Measurements from ENCODE around the gene IRF8.

IRF8 gene

DNA sequence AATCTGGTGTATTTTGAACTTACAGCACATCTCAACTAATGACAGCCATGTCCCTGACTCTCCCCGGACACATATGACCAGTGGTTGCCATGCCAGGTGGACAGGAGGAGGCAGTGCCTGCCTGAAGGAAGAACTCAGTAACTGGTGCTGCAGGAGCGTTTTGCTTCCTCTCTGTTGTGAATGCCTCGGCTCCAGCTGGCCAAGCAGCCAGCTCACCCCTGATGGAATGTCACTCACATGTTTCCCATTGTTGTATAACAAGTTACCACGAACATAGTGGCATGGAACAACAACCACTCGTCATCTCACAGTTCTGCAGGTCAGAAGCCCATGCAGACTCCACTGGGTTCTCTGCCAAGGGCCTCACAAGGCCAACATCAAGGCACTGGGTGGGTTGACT lies 20.1 kb upstream of the IRF8 start:
- H2AFZ ChIP-seq (ENCODE audit: low read depth, low read length) = no peak overlapping the region
- H3K27me3 ChIP-seq (ENCODE audit: insufficient read depth, low read length, poor library complexity) = peaks cover 21% of the 10 kb centered on the region
- no peaks in the 10 kb centered on the region for H3K79me2 ChIP-seq (ENCODE audit: insufficient read depth, low read length)
- no peaks in the 10 kb centered on the region for H3K4me1 ChIP-seq (ENCODE audit: insufficient read depth, low read length)
- DNase-seq = no peak
- ATAC-seq (ENCODE audit: insufficient read depth, low read depth) = no peak
- no peak overlapping the region for H3K27ac ChIP-seq (ENCODE audit: low read length)
- H3K9me3 ChIP-seq (ENCODE audit: insufficient read depth, low read length, severe bottlenecking) = no peaks in the 10 kb centered on the region
- no peak overlapping the region for H3K4me2 ChIP-seq (ENCODE audit: insufficient read depth, low read length)
- no peak overlapping the region for H3K9ac ChIP-seq (ENCODE audit: low read depth, low read length)
- no peaks in the 10 kb centered on the region for H3K36me3 ChIP-seq (ENCODE audit: insufficient read depth, low read length)
- no peaks in the 10 kb centered on the region for H4K20me1 ChIP-seq (ENCODE audit: insufficient read depth, low read length)
- no peak for TF ChIP-seq EZH2 (IDR thresholded peaks at IDR 0.05; ENCODE audit: borderline replicate concordance, low read depth, low read length, severe bottlenecking)
- TF ChIP-seq, protein P1, sequence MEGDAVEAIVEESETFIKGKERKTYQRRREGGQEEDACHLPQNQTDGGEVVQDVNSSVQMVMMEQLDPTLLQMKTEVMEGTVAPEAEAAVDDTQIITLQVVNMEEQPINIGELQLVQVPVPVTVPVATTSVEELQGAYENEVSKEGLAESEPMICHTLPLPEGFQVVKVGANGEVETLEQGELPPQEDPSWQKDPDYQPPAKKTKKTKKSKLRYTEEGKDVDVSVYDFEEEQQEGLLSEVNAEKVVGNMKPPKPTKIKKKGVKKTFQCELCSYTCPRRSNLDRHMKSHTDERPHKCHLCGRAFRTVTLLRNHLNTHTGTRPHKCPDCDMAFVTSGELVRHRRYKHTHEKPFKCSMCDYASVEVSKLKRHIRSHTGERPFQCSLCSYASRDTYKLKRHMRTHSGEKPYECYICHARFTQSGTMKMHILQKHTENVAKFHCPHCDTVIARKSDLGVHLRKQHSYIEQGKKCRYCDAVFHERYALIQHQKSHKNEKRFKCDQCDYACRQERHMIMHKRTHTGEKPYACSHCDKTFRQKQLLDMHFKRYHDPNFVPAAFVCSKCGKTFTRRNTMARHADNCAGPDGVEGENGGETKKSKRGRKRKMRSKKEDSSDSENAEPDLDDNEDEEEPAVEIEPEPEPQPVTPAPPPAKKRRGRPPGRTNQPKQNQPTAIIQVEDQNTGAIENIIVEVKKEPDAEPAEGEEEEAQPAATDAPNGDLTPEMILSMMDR (IDR thresholded peaks at IDR 0.05; ENCODE audit: borderline replicate concordance, extremely low read depth, low read length, poor library complexity, severe bottlenecking) = no peak
- H3K4me3 ChIP-seq (ENCODE audit: low read depth in 1 of 2, low read length in 2 of 2) = no peak overlapping the region

DNA sequence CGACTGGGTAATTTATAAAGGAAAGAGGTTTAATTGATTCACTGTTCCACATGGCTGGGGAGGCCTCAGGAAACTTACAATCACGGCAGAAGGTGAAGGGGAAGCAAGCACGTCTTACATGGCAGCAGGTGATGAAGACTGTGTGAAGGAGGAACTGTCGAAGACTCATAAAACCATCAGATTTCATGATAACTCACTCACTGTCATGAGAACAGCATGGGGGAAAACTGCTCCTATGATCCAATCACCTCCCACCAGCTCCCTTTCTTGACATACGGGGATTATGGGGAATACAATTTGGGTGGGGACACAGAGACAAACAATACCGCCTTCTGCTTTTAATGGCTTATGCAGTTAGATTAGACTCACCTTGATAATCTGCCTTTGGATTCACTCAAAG lies 19.4 kb upstream of the IRF8 start:
- TF ChIP-seq, protein P1 (IDR thresholded peaks at IDR 0.05; ENCODE audit: borderline replicate concordance, extremely low read depth, low read length, poor library complexity, severe bottlenecking) = no peak
- TF ChIP-seq EZH2 (IDR thresholded peaks at IDR 0.05; ENCODE audit: borderline replicate concordance, low read depth, low read length, severe bottlenecking) = no peak
- Histone ChIP-seq H3K4me2 (ENCODE audit: insufficient read depth, low read length) (no peak overlapping the region), H3K36me3 (ENCODE audit: insufficient read depth, low read length) (no peaks in the 10 kb centered on the region)

DNA sequence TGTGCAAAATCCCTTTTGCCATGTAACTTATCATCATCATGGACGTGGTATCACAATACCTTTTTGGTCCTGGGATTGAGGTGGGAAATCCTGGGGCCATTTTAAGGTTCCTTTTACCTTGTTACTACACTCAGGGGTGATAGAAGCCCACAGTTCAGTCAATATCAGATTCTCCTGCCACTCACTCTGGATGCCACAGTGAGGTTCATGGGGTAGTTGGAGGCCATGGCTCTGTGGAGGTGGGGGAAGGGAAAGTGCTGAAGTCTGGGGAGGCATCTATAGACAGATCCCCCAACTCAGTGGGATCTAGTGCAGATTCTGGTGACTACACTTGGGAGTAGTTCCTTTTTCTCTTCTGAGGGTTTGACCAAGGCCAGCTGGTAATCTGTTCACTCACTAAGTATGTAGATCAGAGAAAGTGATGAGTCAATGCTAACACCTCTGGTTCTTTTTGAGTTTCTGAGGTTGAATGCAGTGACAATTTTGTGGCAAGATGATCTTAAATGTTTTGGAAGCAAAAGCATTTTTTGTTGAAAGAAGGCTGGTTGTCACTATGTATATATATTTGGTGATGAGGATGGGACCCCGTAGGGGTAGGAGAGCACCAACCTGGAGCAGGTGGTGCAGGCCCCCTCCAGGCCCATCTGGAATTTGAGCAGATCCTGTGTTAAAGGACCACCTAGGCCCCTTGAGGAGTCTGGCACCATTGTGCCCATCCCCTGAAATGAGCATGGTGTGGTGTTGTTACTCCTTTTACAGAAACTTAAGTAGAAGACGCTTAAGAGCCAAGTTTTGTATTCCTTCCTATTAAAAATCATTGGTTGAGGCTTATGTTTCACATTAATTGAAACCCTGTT lies 18.8 kb upstream of the IRF8 start:
- H3K79me2 ChIP-seq (ENCODE audit: insufficient read depth, low read length) = no peaks in the 10 kb centered on the region
- no peaks in the 10 kb centered on the region for H3K36me3 ChIP-seq (ENCODE audit: insufficient read depth, low read length)
- no peak overlapping the region for H3K4me2 ChIP-seq (ENCODE audit: insufficient read depth, low read length)
- no peak overlapping the region for H2AFZ ChIP-seq (ENCODE audit: low read depth, low read length)
- H3K4me3 ChIP-seq (ENCODE audit: low read depth in 1 of 2, low read length in 2 of 2) = no peak overlapping the region
- H3K9me3 ChIP-seq (ENCODE audit: insufficient read depth, low read length, severe bottlenecking) = no peaks in the 10 kb centered on the region
- TF ChIP-seq, protein P1 (IDR thresholded peaks at IDR 0.05; ENCODE audit: borderline replicate concordance, extremely low read depth, low read length, poor library complexity, severe bottlenecking) = no peak
- TF ChIP-seq EZH2 (IDR thresholded peaks at IDR 0.05; ENCODE audit: borderline replicate concordance, low read depth, low read length, severe bottlenecking) = no peak
- no peak for ATAC-seq (ENCODE audit: insufficient read depth, low read depth)
- H3K9ac ChIP-seq (ENCODE audit: low read depth, low read length) = no peak overlapping the region
- H3K27me3 ChIP-seq (ENCODE audit: insufficient read depth, low read length, poor library complexity) = peaks cover 26% of the 10 kb centered on the region
- no peaks in the 10 kb centered on the region for H3K4me1 ChIP-seq (ENCODE audit: insufficient read depth, low read length)
- DNase-seq = no peak
- no peak overlapping the region for H3K27ac ChIP-seq (ENCODE audit: low read length)
- no peaks in the 10 kb centered on the region for H4K20me1 ChIP-seq (ENCODE audit: insufficient read depth, low read length)

More for the DNA sequence above, 19.4 kb upstream of the IRF8 start:
- Histone ChIP-seq H3K27ac (ENCODE audit: low read length) (no peak overlapping the region), H3K4me1 (ENCODE audit: insufficient read depth, low read length) (no peaks in the 10 kb centered on the region), H4K20me1 (ENCODE audit: insufficient read depth, low read length) (no peaks in the 10 kb centered on the region), H3K4me3 (ENCODE audit: low read depth in 1 of 2, low read length in 2 of 2) (no peak overlapping the region), H3K27me3 (ENCODE audit: insufficient read depth, low read length, poor library complexity) (peaks cover 26% of the 10 kb centered on the region), H2AFZ (ENCODE audit: low read depth, low read length) (no peak overlapping the region), H3K9ac (ENCODE audit: low read depth, low read length) (no peak overlapping the region), H3K9me3 (ENCODE audit: insufficient read depth, low read length, severe bottlenecking) (no peaks in the 10 kb centered on the region), H3K79me2 (ENCODE audit: insufficient read depth, low read length) (no peaks in the 10 kb centered on the region)
- DNase-seq (no peak), ATAC-seq (ENCODE audit: insufficient read depth, low read depth) (no peak)
